ENCODE results near the gene PACSIN3.

DNA sequence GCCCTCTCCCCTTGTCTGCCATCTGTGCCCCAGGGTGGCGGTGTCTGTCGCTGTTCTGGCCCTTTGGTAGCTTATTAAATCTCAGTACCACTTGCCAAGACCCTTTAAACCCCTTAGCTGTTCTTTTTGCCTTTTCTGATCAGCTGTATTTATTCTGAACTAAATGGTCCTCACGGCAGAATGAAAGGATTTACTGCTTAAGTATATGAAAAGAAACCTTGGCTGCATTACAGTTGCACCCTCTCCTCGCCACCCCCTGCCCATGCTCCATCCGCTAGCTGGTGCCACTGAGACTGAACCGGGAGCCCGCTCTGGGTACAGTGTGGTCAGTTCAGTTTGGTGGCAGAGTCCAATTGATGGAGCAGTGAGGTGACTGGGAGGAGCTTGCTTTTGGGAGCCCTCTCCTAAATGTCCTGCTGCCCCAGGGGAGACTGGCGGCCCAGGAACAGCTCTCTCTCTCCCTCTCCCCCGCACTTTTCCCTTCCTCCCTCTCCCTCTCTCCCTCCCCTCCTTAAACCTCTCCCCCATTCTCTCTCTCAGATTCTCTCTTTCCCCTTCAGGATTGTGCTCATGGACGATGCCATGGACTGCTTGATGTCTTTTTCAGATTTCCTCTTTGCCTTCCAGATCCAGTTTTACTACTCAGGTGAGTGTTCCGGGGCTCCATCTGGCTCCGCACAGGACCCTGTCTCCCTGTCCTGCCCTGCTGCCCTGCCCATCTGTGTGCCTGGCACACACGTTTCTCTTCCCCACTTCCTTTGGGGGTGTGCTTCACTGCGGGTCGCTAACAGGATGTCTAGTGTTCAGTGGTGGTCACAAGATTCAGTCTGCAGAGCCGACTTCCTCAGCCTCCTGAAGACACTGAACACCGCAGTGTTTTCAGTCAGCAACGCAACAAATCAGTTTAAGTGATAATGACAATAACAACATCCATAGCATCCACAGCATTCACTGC is 31.3 kb downstream of the PACSIN3 start:
- TF ChIP-seq POLR2AphosphoS5 (IDR thresholded peaks at IDR 0.05) (no peak), EZH2 (IDR thresholded peaks at IDR 0.05; ENCODE audit: borderline replicate concordance, insufficient read depth, low read length, poor library complexity, severe bottlenecking) (no peak), TAF1 (IDR thresholded peaks at IDR 0.05; ENCODE audit: low read depth) (no peak), REST (IDR thresholded peaks at IDR 0.05; ENCODE audit: borderline replicate concordance) (no peak)
- TF ChIP-seq, protein P1, sequence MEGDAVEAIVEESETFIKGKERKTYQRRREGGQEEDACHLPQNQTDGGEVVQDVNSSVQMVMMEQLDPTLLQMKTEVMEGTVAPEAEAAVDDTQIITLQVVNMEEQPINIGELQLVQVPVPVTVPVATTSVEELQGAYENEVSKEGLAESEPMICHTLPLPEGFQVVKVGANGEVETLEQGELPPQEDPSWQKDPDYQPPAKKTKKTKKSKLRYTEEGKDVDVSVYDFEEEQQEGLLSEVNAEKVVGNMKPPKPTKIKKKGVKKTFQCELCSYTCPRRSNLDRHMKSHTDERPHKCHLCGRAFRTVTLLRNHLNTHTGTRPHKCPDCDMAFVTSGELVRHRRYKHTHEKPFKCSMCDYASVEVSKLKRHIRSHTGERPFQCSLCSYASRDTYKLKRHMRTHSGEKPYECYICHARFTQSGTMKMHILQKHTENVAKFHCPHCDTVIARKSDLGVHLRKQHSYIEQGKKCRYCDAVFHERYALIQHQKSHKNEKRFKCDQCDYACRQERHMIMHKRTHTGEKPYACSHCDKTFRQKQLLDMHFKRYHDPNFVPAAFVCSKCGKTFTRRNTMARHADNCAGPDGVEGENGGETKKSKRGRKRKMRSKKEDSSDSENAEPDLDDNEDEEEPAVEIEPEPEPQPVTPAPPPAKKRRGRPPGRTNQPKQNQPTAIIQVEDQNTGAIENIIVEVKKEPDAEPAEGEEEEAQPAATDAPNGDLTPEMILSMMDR (IDR thresholded peaks at IDR 0.05; ENCODE audit: poor library complexity, severe bottlenecking): no peak
